ENCODE results near the gene CSNK2A2.

The CSNK2A2 gene

GRCh38 chr16:58125781-58126335 is 72.0 kb downstream of the CSNK2A2 start:
- Histone ChIP-seq H2AFZ (ENCODE audit: low read depth, low read length) (no peak overlapping the region), H3K9ac (ENCODE audit: low read length) (peak overlapping the region; percentile 95), H2BK15ac (ENCODE audit: low read depth, poor library complexity, severe bottlenecking) (no peak overlapping the region), H3K18ac (ENCODE audit: low read depth in 1 of 2, low read length in 2 of 2) (no peak overlapping the region), H4K8ac (ENCODE audit: low read length) (no peak overlapping the region), H2BK5ac (ENCODE audit: low read depth, low read length, poor library complexity, severe bottlenecking) (no peak overlapping the region), H3K36me3 (ENCODE audit: control insufficient read depth in 1 of 2, insufficient read depth in 2 of 2, low read depth in 1 of 2, low read length in 2 of 2) (no peaks in the 10 kb centered on the region), H3K14ac (ENCODE audit: low read length in 2 of 2) (no peak overlapping the region), H3K4me1 (ENCODE audit: control insufficient read depth, insufficient read depth, low read depth, low read length) (peaks cover 16% of the 10 kb centered on the region), H3K4me3 (ENCODE audit: insufficient read depth in 1 of 2, low read depth in 1 of 2, low read length in 2 of 2) (no peak overlapping the region), H2BK12ac (ENCODE audit: low read length in 2 of 2) (no peak overlapping the region), H2BK120ac (ENCODE audit: low read depth, low read length) (no peak overlapping the region), H3K79me1 (replicated peaks; ENCODE audit: low read length, poor library complexity, severe bottlenecking) (no peaks in the 10 kb centered on the region), H4K91ac (ENCODE audit: low read length) (no peak overlapping the region), H3K27me3 (ENCODE audit: control insufficient read depth in 1 of 2, insufficient read depth in 1 of 2, low read length in 2 of 2) (no peaks in the 10 kb centered on the region), H3K27ac (ENCODE audit: low read length, poor library complexity, severe bottlenecking) (no peak overlapping the region), H2AK5ac (ENCODE audit: low read length, severe bottlenecking) (no peak overlapping the region), H3K9me3 (ENCODE audit: control insufficient read depth, low read length) (no peaks in the 10 kb centered on the region), H3K4ac (ENCODE audit: low read depth in 1 of 2, low read length in 2 of 2) (no peak overlapping the region), H3K4me2 (ENCODE audit: low read length, poor library complexity, severe bottlenecking) (no peak overlapping the region), H3K23ac (ENCODE audit: low read length in 2 of 2) (no peak overlapping the region)
- DNase-seq: peak; percentile 46
- 91% methylated on average over 10 of the region's 10 CpGs for WGBS

- Histone ChIP-seq H3K36me3 (ENCODE audit: control insufficient read depth in 1 of 2, insufficient read depth in 2 of 2, low read depth in 1 of 2, low read length in 2 of 2) (no peaks in the 10 kb centered on the region), H3K27me3 (ENCODE audit: control insufficient read depth in 1 of 2, insufficient read depth in 1 of 2, low read length in 2 of 2) (no peaks in the 10 kb centered on the region), H4K8ac (ENCODE audit: low read length) (no peak overlapping the region), H3K4me3 (ENCODE audit: insufficient read depth in 1 of 2, low read depth in 1 of 2, low read length in 2 of 2) (no peak overlapping the region), H3K18ac (ENCODE audit: low read depth in 1 of 2, low read length in 2 of 2) (no peak overlapping the region), H3K4ac (ENCODE audit: low read depth in 1 of 2, low read length in 2 of 2) (no peak overlapping the region), H2BK12ac (ENCODE audit: low read length in 2 of 2) (no peak overlapping the region), H3K27ac (ENCODE audit: low read length, poor library complexity, severe bottlenecking) (no peak overlapping the region), H3K23ac (ENCODE audit: low read length in 2 of 2) (no peak overlapping the region), H2BK15ac (ENCODE audit: low read depth, poor library complexity, severe bottlenecking) (no peak overlapping the region), H3K79me1 (replicated peaks; ENCODE audit: low read length, poor library complexity, severe bottlenecking) (no peaks in the 10 kb centered on the region), H4K91ac (ENCODE audit: low read length) (no peak overlapping the region), H3K4me2 (ENCODE audit: low read length, poor library complexity, severe bottlenecking) (no peak overlapping the region), H3K9ac (ENCODE audit: low read length) (peak overlapping the region; percentile 21), H2BK120ac (ENCODE audit: low read depth, low read length) (no peak overlapping the region), H2AK5ac (ENCODE audit: low read length, severe bottlenecking) (no peak overlapping the region), H3K14ac (ENCODE audit: low read length in 2 of 2) (no peak overlapping the region), H3K9me3 (ENCODE audit: control insufficient read depth, low read length) (no peaks in the 10 kb centered on the region), H2AFZ (ENCODE audit: low read depth, low read length) (no peak overlapping the region), H2BK5ac (ENCODE audit: low read depth, low read length, poor library complexity, severe bottlenecking) (no peak overlapping the region), H3K4me1 (ENCODE audit: control insufficient read depth, insufficient read depth, low read depth, low read length) (peaks cover 16% of the 10 kb centered on the region)
- DNase-seq: no peak
- WGBS: 54% methylated on average over 3 of the region's 4 CpGs
Measured at GRCh38 chr16:58125041-58125440, 72.9 kb downstream of the CSNK2A2 start.

GRCh38 chr16:58124601-58124915 is 73.3 kb downstream of the CSNK2A2 start:
- WGBS: 38% methylated on average over 1 of the region's 1 CpG
- peak overlapping the region; percentile 21 for H3K9ac ChIP-seq (ENCODE audit: low read length)
- H3K36me3 ChIP-seq (ENCODE audit: control insufficient read depth in 1 of 2, insufficient read depth in 2 of 2, low read depth in 1 of 2, low read length in 2 of 2): no peaks in the 10 kb centered on the region
- H4K8ac ChIP-seq (ENCODE audit: low read length): no peak overlapping the region
- no peak overlapping the region for H2BK5ac ChIP-seq (ENCODE audit: low read depth, low read length, poor library complexity, severe bottlenecking)
- H3K4me2 ChIP-seq (ENCODE audit: low read length, poor library complexity, severe bottlenecking): no peak overlapping the region
- no peak overlapping the region for H3K18ac ChIP-seq (ENCODE audit: low read depth in 1 of 2, low read length in 2 of 2)
- no peak overlapping the region for H4K91ac ChIP-seq (ENCODE audit: low read length)
- H2AK5ac ChIP-seq (ENCODE audit: low read length, severe bottlenecking): no peak overlapping the region
- peak; percentile 61 for DNase-seq
- no peak overlapping the region for H2AFZ ChIP-seq (ENCODE audit: low read depth, low read length)
- H3K14ac ChIP-seq (ENCODE audit: low read length in 2 of 2): no peak overlapping the region
- H2BK15ac ChIP-seq (ENCODE audit: low read depth, poor library complexity, severe bottlenecking): no peak overlapping the region
- H3K27ac ChIP-seq (ENCODE audit: low read length, poor library complexity, severe bottlenecking): no peak overlapping the region
- no peaks in the 10 kb centered on the region for H3K9me3 ChIP-seq (ENCODE audit: control insufficient read depth, low read length)
- H3K79me1 ChIP-seq (replicated peaks; ENCODE audit: low read length, poor library complexity, severe bottlenecking): peaks cover under 1% of the 10 kb centered on the region
- H2BK120ac ChIP-seq (ENCODE audit: low read depth, low read length): no peak overlapping the region
- peaks cover 16% of the 10 kb centered on the region for H3K4me1 ChIP-seq (ENCODE audit: control insufficient read depth, insufficient read depth, low read depth, low read length)
- H3K23ac ChIP-seq (ENCODE audit: low read length in 2 of 2): no peak overlapping the region
- H2BK12ac ChIP-seq (ENCODE audit: low read length in 2 of 2): no peak overlapping the region
- H3K4me3 ChIP-seq (ENCODE audit: insufficient read depth in 1 of 2, low read depth in 1 of 2, low read length in 2 of 2): no peak overlapping the region
- H3K27me3 ChIP-seq (ENCODE audit: control insufficient read depth in 1 of 2, insufficient read depth in 1 of 2, low read length in 2 of 2): no peaks in the 10 kb centered on the region
- H3K4ac ChIP-seq (ENCODE audit: low read depth in 1 of 2, low read length in 2 of 2): no peak overlapping the region

- Histone ChIP-seq H3K4me1 (ENCODE audit: control insufficient read depth, insufficient read depth, low read depth, low read length) (peaks cover 16% of the 10 kb centered on the region), H4K91ac (ENCODE audit: low read length) (no peak overlapping the region), H2BK5ac (ENCODE audit: low read depth, low read length, poor library complexity, severe bottlenecking) (no peak overlapping the region), H3K18ac (ENCODE audit: low read depth in 1 of 2, low read length in 2 of 2) (no peak overlapping the region), H3K9ac (ENCODE audit: low read length) (peak overlapping the region; percentile 21), H3K27ac (ENCODE audit: low read length, poor library complexity, severe bottlenecking) (no peak overlapping the region), H2BK15ac (ENCODE audit: low read depth, poor library complexity, severe bottlenecking) (no peak overlapping the region), H3K4me3 (ENCODE audit: insufficient read depth in 1 of 2, low read depth in 1 of 2, low read length in 2 of 2) (no peak overlapping the region), H3K79me1 (replicated peaks; ENCODE audit: low read length, poor library complexity, severe bottlenecking) (peaks cover 4% of the 10 kb centered on the region), H2AFZ (ENCODE audit: low read depth, low read length) (no peak overlapping the region), H3K4me2 (ENCODE audit: low read length, poor library complexity, severe bottlenecking) (no peak overlapping the region), H3K9me3 (ENCODE audit: control insufficient read depth, low read length) (no peaks in the 10 kb centered on the region), H3K14ac (ENCODE audit: low read length in 2 of 2) (no peak overlapping the region), H2BK120ac (ENCODE audit: low read depth, low read length) (no peak overlapping the region), H3K36me3 (ENCODE audit: control insufficient read depth in 1 of 2, insufficient read depth in 2 of 2, low read depth in 1 of 2, low read length in 2 of 2) (no peaks in the 10 kb centered on the region), H2BK12ac (ENCODE audit: low read length in 2 of 2) (no peak overlapping the region), H4K8ac (ENCODE audit: low read length) (no peak overlapping the region), H3K23ac (ENCODE audit: low read length in 2 of 2) (no peak overlapping the region), H3K4ac (ENCODE audit: low read depth in 1 of 2, low read length in 2 of 2) (no peak overlapping the region), H3K27me3 (ENCODE audit: control insufficient read depth in 1 of 2, insufficient read depth in 1 of 2, low read length in 2 of 2) (no peaks in the 10 kb centered on the region), H2AK5ac (ENCODE audit: low read length, severe bottlenecking) (no peak overlapping the region)
- 74% methylated on average over 5 of the region's 8 CpGs for WGBS
- no peak for DNase-seq
Measured at GRCh38 chr16:58123896-58124600, 73.9 kb downstream of the CSNK2A2 start.
